Testis (tissue), 2 donors: ENCODE results near the gene PAPPA.

Experiments used
- POLR2A ChIP-seq: fragments of 450-650 bp; IDR thresholded peaks from one replicate; pipeline ENCODE4 v1.6.1; 2017; ENCODE audit warnings: antibody characterized with exemption, mild to moderate bottlenecking, moderate library complexity
- TF ChIP-seq, protein P1 (sequence below), 3 experiments: fragments of 450-650 bp in 2 of 3; fragments of 200-600 bp in 1 of 3; sonication (generic) in 1 of 3; IDR thresholded peaks; one replicate each; pipeline ENCODE4 v1.5.1; 2016 to 2019; ENCODE audit warnings: antibody characterized with exemption in 3 of 3, mild to moderate bottlenecking in 2 of 3, moderate library complexity in 1 of 3

DNA sequence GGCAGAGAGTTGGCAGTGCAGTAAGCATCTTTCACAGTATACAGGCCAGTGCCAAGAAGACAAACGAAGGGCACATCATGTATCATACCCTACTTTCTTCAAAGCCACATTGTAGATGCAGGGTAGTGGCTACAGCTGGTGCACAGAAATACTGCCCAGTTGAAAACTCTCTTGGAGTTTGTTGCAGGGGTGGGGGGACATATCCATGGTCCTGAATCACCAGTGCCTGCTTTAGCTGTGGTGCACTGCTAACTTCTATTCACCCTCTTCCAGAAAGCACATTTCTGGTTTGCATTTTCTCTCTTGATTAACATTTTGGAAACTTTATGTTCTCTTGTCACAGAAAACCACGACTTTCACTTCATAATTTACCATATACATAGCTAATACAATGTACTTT lies 196.6 kb downstream of the PAPPA start:
- TF ChIP-seq, protein P1, sequence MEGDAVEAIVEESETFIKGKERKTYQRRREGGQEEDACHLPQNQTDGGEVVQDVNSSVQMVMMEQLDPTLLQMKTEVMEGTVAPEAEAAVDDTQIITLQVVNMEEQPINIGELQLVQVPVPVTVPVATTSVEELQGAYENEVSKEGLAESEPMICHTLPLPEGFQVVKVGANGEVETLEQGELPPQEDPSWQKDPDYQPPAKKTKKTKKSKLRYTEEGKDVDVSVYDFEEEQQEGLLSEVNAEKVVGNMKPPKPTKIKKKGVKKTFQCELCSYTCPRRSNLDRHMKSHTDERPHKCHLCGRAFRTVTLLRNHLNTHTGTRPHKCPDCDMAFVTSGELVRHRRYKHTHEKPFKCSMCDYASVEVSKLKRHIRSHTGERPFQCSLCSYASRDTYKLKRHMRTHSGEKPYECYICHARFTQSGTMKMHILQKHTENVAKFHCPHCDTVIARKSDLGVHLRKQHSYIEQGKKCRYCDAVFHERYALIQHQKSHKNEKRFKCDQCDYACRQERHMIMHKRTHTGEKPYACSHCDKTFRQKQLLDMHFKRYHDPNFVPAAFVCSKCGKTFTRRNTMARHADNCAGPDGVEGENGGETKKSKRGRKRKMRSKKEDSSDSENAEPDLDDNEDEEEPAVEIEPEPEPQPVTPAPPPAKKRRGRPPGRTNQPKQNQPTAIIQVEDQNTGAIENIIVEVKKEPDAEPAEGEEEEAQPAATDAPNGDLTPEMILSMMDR (IDR thresholded peaks at IDR 0.05) = no peak
- no peak for TF ChIP-seq POLR2A
